GM19328 (cell line): ENCODE data around the gene TNRC6B.
A peak's percentile ranks its signal among the peaks of the same experiment; 100 is the strongest.
"Not testable (repeated sequence)": the region's sequence is repeated elsewhere in the genome, so short reads cannot be mapped to it uniquely, and the experiment has no call there.

ENCODE experiments used
- ATAC-seq: cut with Tn5 transposase; IDR thresholded peaks from one replicate; pipeline ENCODE4 v1.9.1; 2021; ENCODE audit warnings: mild to moderate bottlenecking, moderate library complexity; ENCODE audit not compliant: unreplicated experiment

TNRC6B gene

DNA sequence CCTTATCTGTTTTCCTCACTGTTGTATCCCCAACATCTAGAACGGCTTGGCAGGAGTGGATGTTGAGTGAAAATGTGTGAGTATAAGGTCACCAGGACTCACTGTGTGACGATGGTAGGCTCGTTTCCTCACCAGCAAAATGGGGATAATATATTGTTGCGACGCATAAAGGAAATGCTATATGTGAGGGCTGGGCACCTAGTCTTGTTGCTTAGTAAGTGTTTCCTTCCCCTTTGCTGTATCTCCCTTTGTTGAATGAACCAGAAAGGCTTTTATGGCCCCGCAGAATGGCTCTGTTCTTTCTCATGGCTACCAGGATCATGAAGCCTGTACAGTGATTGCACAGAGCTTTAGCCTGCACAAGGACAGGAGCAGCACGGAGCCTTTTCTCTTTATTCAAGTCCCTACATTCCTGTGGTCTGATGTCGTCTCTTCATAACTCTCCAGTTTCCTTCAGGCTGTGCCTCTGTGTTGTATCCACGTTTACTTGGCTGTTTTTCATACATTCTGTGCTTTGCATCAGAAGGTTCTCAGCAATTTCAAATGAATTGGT lies 5.4 kb downstream of the TNRC6B start:
- ATAC-seq = no peak

DNA sequence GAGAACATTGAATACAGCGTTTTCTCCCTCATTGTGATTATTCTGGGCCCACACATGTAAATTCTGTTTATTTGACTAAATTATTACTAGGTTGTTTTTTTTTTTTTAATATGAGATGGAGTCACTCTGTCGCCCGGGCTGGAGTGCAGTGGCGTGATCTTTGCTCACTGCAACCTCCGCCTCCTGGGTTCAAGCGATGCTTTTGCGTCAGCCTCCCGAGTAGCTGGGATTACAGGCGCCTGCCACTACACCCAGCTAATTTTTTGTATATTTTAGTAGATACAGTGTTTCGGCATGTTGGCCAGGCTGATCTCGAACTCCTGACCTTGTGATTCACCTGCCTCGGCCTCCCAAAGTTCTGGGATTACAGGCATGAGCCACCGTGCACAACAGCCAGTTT lies 5.9 kb downstream of the TNRC6B start:
- ATAC-seq = not testable (repeated sequence)

DNA sequence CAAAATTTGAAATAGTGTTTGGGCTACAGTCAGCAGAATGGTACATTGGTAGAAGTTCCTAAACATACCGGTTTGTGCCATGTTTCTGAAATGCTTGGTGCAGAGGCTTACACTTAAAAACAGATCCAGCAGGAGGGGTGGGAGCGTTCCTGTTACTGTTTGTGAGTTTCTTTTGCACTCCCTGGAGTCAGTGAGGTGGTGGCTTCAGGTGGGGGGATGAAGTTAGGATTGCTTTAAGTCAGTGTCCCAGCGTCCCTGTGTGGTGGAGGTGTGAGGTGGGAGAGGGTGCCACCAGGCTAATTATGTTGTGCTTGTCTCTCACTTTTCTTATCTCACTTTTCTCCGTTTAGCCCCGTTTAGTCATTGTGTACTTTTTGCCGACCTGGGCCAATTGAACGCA lies 9.7 kb downstream of the TNRC6B start:
- ATAC-seq = no peak

DNA sequence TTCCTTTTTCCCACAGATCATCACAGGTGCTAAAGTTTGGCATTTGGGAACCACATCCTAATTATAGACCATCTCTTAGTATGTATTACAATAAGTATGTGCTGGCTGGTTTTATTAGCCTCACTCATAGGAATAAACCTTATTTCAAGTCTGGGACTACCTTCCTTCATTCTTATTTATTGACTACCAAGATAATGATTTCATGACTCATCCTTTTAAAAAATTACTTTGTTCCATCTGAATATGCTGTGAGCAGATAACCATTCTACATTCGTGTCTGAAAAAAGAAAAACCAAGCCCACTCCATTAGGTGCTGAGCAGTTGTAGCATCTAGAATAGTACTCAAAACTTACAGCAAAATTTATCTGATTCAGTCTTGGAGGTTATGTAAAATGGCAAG lies 12.3 kb downstream of the TNRC6B start:
- no peak for ATAC-seq

DNA sequence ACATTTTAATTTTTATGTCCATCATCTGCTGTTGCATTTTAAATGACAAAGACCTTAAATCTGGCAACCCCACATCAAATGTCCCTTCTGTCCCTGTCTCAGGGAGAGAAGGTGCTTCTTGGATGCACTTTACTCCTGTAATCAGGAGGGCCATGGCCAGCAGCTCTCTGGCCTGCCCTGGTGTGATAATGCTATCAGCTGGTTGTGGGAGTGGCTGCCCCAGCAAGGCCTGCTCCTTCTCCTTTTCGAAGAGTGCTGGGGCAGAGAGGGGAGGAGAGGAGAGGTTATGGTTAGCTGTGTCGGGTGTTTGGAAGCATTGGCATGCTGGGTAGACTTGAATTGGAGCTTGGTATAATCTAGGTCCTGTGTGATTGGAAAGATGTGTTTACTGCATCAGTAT lies 12.8 kb downstream of the TNRC6B start:
- no peak for ATAC-seq

DNA sequence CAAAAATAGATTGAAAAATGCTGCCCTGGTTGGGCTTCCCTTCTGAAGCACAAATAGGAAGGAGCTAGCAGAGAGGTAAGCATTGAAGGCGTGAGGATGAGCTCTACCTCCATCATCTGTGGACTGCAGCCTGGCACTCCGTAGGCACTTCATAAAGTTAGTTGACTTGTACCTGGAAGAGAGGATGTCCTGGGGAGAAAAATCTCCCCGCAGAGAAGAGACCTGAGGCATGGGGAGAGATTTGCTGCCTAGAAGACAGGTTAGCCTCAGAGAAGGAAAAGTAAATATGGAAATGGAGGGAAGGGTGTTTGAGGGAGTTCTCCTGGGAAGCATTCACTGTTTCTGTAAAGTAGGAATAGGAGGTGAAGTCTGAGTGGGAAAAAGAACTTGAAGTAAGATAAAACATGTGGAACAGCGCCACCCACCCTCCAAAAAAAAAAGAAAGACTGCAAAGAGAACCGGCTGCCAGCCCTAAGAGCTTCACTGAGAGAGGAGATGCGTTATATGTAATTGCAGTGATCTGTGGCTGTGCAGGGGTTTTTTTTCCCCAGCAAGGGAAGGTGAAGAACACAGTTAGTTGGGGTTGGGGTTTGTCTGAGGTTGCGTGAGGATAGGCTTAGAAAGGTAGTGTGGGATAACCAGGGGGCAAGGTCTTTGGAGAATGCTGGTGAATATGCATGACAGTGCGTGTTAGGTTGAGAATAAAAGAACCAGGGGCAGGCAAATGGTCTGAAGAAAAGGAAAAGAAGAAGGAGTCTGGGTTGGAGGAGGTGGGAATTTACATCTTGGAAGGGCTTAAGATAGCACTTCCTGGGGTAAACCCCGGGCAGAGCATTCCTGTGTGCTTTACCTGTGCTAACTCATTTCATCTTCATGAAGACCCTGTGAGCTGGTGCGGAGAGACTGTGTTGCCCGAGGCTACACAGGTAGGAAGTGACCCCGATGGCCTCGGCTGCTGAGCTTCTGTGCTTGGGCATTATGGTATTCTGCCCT lies 16.0 kb downstream of the TNRC6B start:
- no peak for ATAC-seq

DNA sequence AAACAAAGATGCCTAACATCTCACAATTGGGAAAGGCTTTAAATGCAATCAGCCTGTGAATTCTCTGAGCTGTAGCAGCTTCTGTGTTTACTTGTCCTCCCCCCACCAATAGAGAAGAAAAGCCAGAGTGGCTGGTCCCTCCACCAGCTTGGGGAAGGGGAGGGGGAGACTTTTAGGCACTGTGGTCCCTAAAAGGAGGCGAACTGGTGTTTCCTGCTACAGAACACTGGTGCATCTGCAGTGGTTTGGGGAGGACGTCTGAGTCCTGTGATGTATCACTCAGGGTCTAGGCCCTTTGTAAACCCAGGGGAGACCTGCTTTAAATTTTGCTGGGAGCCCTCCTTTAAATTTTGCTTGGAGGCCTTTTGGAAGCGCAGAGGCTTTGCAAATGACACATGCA lies 16.9 kb downstream of the TNRC6B start:
- ATAC-seq = no peak

DNA sequence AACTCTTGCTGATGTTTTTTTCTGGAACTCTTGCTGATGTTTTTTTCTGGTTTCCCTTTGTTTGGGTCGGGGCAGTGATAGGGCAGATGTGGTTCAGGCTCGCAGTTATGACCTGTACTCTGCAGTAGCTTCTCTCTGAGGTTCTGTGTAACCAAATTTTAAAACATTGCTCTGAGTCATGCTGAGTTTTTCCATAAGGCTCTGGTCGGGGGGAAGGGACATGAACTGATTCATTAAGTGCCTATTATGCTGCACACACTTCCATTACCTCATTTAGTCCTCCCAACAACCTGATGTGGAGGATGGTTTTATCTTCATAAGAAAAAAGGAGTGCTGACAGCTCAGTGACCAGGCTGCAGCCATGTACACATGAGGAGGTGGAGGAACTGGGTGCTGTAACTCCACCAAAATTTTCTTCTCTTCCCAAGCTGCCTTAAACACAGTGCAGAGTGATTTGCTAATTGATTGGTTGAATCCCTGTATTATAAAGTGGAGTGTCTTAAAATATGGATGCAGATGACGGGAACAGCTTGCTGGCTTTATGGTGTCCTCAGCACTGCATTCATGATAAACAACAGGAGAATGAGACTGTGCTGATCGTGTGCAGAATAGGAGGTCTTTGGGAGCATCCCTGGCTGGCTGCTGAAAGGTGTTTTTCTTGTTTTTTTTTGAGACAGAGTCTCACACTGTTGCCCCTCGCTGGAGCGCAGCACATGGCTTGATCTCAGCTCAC lies 19.1 kb downstream of the TNRC6B start:
- ATAC-seq = no peak

DNA sequence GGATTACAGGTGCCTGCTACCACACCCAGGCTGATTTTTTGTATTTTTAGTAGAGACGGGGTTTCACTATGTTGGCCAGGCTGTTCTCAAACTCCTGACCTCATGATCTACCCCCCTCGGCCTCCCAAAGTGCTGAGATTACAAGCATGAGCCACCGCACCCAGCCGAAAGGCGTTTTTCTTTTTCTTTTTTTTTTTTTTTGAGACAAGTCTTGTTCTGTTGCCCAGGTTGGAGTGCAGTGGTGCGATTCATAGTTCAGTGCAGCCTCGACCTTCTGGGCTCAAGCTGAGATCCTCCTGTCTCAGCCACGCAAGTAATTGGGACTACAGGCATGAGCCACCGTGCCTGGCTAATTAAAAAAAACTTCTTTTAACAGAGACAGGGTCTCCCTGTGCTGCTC lies 19.7 kb downstream of the TNRC6B start:
- ATAC-seq = not testable (repeated sequence)

DNA sequence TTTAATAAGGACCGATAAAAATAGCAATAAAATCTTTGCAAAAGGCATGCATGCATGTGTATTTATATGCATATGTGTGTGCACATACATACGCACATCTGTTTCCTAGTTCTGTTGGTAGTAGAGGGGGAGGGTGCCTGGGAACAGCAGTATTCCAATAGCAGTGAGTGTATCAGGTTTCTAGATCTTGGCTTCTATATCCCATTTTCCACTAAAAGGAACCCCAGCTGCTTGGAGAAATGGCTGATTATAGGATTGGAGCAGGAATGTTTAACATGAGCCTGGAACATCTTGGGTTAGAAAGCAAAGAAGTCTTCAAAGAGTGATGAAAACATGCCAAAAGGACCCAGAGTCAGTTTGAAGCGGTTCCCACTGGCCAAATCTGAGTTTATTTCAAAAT lies 21.0 kb downstream of the TNRC6B start:
- no peak for ATAC-seq

DNA sequence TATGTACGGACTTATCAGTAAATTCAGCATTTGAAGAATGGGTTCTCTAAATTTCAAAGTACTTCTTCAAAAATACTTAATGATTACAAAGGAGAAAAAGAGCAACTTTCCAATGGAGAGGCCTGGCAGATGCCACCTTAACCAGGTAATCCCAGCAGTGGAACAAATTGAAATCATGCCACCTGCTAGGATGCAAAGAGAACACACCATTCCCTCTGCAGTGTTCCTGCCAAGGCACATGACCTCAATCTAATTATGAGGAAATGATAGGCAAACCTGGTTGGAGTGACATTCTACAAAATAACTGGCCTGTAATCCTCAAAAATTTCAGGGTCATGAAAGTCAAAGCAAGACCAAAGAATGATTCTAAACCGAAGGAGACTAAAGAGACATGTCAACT lies 21.5 kb downstream of the TNRC6B start:
- ATAC-seq = no peak

DNA sequence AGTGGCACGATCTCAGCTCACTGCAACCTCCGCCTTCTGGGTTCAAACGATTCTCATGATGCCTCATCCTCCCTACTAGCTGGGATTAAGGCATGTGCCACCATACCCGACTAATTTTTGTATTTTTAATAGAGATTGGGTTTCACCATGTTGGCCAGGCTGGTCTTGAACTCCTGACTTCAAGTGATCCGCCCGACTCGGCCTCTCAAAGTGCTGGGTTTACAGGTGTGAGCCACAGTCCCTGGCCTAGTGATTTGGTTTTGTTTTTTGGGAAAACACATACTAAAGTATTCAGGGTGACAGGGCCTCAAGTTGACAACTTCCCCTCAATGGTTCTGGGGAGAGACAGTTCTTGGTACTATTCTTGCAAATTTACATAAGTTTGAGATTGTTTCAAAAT lies 22.1 kb downstream of the TNRC6B start:
- no peak for ATAC-seq

DNA sequence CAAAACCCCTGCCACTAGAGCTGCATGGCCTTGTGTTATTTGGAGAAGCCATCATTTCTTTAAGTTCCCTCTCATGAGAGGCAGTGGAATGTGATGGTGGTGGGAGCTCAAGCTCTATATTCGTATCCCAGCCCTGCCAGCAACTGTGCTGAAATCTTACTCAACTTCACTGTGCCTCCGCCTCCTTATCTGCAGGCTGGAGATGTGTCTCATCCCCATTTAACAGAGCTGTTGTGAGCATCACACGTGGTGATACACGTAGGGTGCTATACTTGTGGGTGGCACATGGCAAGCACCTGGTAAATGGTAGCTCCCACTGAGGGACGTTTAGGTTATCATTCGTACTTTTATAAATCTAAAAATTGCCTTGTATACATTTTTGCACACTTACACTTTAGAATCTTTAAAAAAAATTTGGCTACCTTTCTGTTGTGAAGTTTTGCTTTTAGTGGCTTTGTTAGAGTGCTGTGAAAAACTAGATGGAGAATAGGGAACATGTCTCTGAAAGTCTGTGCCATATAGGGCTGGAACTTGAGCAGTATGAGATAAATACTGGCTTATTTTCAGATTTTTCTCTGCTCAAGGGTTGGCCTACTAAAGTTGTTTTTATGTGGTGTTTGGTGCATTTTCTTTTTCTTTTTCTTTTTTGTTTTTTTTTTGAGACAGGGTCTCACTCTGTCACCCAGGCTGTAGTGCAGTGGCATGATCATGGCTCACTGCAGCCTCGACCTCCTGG lies 23.2 kb downstream of the TNRC6B start:
- no peak for ATAC-seq

DNA sequence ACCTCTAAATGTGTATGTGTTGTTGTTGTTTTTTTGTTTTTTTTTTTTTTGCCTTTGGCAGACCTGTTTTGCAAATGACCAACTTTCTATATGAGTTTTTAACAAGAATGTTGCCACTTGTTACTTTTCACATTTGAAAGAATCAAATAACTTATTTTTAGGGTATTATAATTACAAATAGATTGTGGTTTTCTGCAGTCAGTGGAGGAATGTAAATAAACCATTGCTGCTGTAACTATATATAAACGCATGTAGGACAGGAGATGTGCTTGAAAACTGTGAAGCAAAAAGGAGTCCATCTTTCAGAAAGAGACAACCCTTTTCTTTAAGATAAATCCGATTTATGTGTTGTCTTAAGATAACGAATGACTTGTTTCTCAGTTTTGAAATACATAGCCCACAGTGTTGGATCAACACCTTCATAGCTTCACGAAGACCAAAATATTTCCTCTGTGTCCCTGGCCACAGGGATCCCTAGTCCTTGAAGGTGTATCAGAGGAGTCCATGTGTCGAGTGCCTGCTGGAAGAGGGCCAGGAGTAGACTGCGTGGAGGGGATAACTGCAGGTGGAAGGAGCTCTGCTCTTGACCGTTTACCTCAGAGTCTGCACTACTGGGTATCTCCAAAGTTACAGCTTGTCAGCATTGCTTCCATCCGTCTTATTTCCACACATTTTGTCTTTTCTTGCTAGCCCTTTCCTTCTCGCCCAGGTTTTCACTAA lies 24.7 kb downstream of the TNRC6B start:
- no peak for ATAC-seq

DNA sequence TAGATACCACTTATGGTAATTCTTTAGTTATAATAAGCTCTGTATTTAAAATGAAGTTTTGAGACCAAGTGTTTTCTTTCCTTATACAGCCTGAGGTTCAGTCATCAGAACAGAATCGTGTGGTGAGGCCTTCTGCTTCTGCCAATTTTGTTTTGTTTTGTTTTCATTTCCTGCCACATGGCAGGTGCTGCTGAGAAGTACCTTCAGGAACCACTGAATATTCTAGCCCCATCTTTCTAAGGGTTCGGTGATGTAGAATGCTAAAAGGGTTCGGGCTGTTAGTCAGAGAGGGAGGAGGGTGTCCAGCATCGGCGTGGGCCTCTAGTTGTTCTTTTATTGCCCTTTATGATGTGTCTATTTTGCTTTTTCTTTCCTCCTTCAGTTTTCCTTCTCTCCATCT lies 25.8 kb downstream of the TNRC6B start:
- ATAC-seq = no peak

DNA sequence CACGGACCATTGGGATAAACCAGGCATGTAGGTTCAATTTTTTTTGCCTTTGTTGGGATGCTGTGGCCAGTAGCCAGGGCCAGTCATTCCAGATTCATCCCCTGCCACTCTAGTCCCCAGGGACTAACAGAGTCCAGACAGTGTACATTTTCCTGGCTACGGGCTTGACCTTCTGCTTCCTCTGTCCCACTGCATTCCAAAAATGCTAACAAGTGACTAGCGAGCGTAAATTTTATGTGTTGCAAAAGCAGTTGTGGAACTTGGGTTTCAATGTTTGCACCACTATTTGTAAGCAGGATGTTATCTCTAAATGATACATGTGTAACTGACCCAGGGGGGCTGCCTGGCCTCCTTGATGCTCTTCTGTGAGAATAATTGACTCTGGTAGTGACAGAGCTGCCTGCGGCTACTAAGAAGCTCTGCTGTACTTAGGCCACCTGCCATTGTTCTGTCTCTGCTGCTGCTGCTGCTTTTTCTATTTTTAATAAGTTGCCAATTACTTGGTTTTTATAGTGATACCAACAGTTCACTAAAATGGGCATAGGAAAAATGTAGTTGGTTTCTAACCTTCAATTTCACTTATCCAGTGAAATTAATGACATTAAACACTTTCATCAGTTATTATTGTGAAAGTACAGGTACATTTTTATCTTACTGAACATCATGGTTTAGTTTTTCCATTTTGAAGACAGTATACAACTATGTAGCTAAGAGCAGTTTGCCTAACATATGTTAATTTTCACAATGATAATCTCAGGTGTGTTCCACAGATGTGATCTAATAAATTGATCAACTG lies 26.8 kb downstream of the TNRC6B start:
- ATAC-seq = no peak

DNA sequence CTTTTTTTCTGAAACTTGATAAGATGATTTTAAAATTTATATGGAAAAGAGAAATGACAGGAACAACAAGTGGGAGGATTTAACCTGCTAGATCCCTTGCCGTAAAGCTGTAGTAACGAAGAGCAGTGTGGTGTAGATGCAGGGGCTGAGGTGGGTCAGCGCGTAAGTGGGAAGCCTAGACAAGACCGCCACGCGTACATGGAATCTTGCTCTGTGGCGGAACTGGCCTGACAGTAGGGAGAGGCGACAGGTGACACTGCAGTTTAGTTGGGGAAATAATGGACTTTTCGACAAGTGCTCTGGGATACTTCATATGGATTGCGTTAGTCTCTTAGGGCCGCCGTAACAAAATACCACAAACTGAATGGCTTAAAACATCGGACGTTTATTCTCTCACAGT lies 28.8 kb downstream of the TNRC6B start:
- no peak for ATAC-seq

DNA sequence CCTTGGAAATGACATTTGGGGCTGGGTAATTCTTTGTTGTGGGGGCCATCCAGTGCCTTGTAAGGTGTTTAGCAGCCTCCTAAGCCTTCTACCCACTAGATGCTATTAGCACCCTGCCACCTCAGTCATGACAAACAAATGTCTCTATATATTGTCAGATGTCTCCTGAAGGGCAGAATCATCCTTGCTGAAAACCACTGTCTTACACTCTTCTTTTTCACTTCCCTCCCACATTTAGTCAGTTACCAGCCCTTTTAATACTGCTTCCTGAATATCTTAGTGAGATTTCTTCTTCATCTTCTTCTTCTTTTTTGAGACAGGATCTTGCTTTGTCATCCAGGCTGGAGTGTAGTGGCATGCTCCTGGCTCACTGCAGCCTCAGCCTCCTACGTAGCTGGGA lies 33.1 kb downstream of the TNRC6B start:
- peak; percentile 75 for ATAC-seq

DNA sequence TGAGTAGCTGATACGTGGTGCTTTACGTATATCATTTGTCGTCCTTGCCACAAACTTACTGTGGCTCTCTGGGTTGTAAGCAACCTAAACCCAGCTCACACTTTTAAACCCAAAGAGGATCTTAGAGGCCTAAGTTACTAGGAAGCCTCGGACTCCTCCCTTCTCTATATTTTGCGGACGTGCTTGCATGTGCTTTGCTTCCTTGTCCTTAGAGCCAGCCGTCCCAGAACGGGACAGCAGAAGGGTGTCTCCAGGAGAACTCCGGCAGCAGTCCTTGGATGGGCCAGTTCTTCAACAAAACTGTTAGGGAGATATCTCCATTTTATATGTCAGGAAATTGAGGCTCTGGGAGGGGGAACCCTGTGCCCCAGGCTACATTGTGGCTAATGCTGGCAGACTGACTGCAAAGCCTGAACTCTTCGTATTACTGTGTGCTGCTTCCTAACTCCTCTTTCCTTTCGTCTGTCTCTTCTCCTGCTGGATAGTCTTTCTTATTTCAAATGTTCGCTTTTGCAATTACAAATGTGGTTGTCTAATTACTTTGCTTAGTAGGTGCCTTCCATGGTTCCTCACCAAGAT lies 33.8 kb downstream of the TNRC6B start:
- no peak for ATAC-seq
